Measurements from ENCODE around the gene C1QTNF4.

DNA sequence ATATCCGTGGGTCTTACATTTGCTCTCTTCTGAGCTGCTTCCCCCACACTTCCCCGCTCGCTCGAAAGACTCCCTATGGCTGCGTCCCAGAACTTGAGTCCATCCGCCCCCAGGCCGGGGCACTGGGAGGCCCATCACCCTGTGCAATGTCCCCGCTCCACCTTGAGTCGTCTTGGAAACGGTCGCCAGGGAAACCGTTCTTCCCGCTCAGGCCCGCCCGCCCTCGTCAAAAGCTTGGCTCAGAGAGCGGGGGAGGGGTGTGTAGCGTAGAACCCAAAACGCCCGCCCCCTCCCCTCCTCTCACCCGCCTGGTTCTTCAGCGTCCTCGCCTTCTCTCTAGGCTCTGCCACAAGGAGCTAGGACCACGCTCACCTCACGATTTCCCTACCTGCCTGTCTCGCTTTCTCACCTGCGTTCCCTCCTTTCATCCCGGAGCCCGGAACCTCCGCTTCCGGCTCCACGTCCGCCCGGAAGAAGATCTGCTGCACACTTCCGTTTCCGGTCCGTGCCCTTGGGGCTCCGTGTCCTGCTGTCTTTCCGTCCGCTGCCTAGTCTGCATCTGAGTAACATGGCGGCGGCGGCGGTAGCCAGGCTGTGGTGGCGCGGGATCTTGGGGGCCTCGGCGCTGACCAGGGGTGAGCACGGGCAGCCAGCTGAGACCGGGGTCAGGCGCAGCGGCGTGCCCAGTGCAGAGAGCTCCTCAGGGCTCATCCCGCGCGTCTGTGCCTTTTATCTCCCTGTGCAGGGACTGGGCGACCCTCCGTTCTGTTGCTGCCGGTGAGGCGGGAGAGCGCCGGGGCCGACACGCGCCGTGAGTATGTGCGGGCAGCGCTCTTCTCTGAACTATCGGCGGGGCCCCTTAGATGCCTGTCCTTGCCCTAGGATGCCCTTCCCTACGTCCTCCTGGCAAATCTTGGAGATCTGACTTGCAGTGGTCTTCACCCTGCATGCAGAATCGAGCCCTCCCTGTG is 15.4 kb downstream of the C1QTNF4 start, which contains the start of the genes KBTBD4 and NDUFS3:
- TF ChIP-seq CTCF (conservative IDR thresholded peaks at IDR 0.05; ENCODE audit: low read length), result no peak
- no peak for TF ChIP-seq EZH2phosphoT487 (IDR thresholded peaks at IDR 0.05; ENCODE audit: borderline replicate concordance, low read depth, low read length)

All from OCI-LY7 (cell line).